K562 (cell line): ENCODE results near the gene NPDC1. TPM values are rescaled to one million over a fixed set of nuclear protein-coding genes. Genes with fewer than 3 reads are reported as not detected.

Experiments
- ZNF408 ChIP-seq: fragments of 250-450 bp; sonication (Bioruptor Pico); IDR thresholded peaks from 2 replicates; pipeline ENCODE4 v1.4.0; 2020; ENCODE audit warnings: low read depth, mild to moderate bottlenecking, moderate library complexity
- ZNF668 ChIP-seq: fragments of 250-450 bp; sonication (Bioruptor Pico); IDR thresholded peaks from 2 replicates; pipeline ENCODE4 v1.8.0; 2022; ENCODE audit warnings: mild to moderate bottlenecking, inconsistent platforms
- polyA plus RNA-seq, 8 experiments: library from polyadenylated mRNA; depleted of rRNA in 4 of 8; stranded (reverse) in 5 of 8; unstranded in 3 of 8; fragments of >200 nt; fragmentation: Nextera tagmentation in 2 of 8; fragmentation: Illumina TruSeq in 1 of 8; extraction: Ambion mirVana in 2 of 8; extraction: Trizol in 1 of 8; gene quantifications; 2 replicates each; pipeline versions ENCODE4 v1.2.1 to v1.2.3, GENCODE V29; 2011 to 2014; ENCODE audit warnings: inconsistent platforms in 1 of 8, missing spikeins in 1 of 8
- total RNA-seq, 7 experiments: library from RNA; depleted of rRNA in 6 of 7; stranded (reverse); fragments of >200 nt in 6 of 7; fragmentation: Illumina TruSeq in 2 of 7; extraction: Trizol in 2 of 7; gene quantifications; 2 replicates each; pipeline versions ENCODE4 v1.2.1 to v1.2.3, GENCODE V29; 2011 to 2021; ENCODE audit warnings: low replicate concordance in 1 of 7
- TF ChIP-seq, protein P1 (sequence below): fragments of 450-650 bp; formaldehyde crosslinking; IDR thresholded peaks from 2 replicates; pipeline ENCODE4 v1.4.0; 2022; ENCODE audit warnings: missing genetic modification characterization
- TF ChIP-seq, protein P2 (sequence below): fragments of 150-350 bp; IDR thresholded peaks from 2 replicates; pipeline ENCODE4 v1.6.1; 2014; ENCODE audit warnings: low read depth, mild to moderate bottlenecking, low read length, borderline replicate concordance
- TF ChIP-seq, protein P3 (sequence below): fragments of 450-650 bp; formaldehyde crosslinking; IDR thresholded peaks from 2 replicates; pipeline ENCODE4 v1.4.0; 2022; ENCODE audit warnings: missing genetic modification characterization
- TF ChIP-seq, protein P4 (sequence below): sonication (generic); formaldehyde crosslinking; IDR thresholded peaks from 2 replicates; pipeline ENCODE4 v1.8.1; 2022; ENCODE audit warnings: missing genetic modification reagents

Gene NPDC1
- total and polyA plus RNA-seq, 9 of the 15 experiments (the other 6 are each of a cell fraction or from before 2014, with no cell fraction given) = 0.06 to 2.1 (median 0.53) TPM; not detected in 3

DNA sequence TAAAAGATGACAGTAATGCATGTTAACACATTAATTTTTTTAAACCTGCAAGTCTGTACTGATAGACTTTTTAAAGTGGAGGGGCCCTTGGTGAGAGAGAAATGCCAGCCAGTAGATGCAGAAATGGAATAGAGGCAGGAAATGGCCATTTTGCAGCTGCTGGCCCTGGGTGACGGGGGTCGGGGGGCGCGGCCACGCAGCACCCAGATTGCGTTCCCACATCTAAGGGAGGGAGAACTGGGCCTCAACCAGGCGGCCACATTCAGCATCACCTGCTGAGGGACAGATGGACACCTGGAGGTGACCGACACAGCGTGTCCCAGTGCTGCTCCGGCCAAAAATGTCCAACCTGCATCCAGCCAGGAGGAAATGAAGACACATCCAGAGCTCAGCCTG is 43.3 kb downstream of the NPDC1 start (continued):
- no peak for TF ChIP-seq ZNF408
- TF ChIP-seq, protein P1, sequence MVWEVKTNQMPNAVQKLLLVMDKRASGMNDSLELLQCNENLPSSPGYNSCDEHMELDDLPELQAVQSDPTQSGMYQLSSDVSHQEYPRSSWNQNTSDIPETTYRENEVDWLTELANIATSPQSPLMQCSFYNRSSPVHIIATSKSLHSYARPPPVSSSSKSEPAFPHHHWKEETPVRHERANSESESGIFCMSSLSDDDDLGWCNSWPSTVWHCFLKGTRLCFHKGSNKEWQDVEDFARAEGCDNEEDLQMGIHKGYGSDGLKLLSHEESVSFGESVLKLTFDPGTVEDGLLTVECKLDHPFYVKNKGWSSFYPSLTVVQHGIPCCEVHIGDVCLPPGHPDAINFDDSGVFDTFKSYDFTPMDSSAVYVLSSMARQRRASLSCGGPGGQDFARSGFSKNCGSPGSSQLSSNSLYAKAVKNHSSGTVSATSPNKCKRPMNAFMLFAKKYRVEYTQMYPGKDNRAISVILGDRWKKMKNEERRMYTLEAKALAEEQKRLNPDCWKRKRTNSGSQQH (CRISPR knock-in tag) = no peak
- TF ChIP-seq, protein P2, sequence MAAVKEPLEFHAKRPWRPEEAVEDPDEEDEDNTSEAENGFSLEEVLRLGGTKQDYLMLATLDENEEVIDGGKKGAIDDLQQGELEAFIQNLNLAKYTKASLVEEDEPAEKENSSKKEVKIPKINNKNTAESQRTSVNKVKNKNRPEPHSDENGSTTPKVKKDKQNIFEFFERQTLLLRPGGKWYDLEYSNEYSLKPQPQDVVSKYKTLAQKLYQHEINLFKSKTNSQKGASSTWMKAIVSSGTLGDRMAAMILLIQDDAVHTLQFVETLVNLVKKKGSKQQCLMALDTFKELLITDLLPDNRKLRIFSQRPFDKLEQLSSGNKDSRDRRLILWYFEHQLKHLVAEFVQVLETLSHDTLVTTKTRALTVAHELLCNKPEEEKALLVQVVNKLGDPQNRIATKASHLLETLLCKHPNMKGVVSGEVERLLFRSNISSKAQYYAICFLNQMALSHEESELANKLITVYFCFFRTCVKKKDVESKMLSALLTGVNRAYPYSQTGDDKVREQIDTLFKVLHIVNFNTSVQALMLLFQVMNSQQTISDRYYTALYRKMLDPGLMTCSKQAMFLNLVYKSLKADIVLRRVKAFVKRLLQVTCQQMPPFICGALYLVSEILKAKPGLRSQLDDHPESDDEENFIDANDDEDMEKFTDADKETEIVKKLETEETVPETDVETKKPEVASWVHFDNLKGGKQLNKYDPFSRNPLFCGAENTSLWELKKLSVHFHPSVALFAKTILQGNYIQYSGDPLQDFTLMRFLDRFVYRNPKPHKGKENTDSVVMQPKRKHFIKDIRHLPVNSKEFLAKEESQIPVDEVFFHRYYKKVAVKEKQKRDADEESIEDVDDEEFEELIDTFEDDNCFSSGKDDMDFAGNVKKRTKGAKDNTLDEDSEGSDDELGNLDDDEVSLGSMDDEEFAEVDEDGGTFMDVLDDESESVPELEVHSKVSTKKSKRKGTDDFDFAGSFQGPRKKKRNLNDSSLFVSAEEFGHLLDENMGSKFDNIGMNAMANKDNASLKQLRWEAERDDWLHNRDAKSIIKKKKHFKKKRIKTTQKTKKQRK = no peak
- TF ChIP-seq ZNF668 = no peak
- TF ChIP-seq, protein P3, sequence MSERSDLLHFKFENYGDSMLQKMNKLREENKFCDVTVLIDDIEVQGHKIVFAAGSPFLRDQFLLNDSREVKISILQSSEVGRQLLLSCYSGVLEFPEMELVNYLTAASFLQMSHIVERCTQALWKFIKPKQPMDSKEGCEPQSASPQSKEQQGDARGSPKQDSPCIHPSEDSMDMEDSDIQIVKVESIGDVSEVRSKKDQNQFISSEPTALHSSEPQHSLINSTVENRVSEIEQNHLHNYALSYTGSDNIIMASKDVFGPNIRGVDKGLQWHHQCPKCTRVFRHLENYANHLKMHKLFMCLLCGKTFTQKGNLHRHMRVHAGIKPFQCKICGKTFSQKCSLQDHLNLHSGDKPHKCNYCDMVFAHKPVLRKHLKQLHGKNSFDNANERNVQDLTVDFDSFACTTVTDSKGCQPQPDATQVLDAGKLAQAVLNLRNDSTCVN (CRISPR knock-in tag) = no peak
- TF ChIP-seq, protein P4, sequence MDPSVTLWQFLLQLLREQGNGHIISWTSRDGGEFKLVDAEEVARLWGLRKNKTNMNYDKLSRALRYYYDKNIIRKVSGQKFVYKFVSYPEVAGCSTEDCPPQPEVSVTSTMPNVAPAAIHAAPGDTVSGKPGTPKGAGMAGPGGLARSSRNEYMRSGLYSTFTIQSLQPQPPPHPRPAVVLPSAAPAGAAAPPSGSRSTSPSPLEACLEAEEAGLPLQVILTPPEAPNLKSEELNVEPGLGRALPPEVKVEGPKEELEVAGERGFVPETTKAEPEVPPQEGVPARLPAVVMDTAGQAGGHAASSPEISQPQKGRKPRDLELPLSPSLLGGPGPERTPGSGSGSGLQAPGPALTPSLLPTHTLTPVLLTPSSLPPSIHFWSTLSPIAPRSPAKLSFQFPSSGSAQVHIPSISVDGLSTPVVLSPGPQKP (CRISPR knock-in tag) = no peak
- TF ChIP-seq, all 486 proteins: peak for 0
